PFSK-1 (cell line): ENCODE data around the gene DGCR2.

Experiments
- FOXP2 ChIP-seq: optimal IDR thresholded peaks from 2 replicates; pipeline ENCODE3; 2011; ENCODE audit warnings: borderline replicate concordance, control low read depth, inconsistent platforms; ENCODE audit not compliant: insufficient read depth; ENCODE audit errors: extremely low read length, extremely low read depth
- POLR2AphosphoS5 ChIP-seq: IDR thresholded peaks from 2 replicates; pipeline ENCODE4 v1.6.1; 2012; ENCODE audit warnings: low read depth, mild to moderate bottlenecking, control low read depth, low read length, moderate library complexity
- REST ChIP-seq, 2 experiments: IDR thresholded peaks; 2 replicates each; pipeline versions ENCODE4 v1.6.1 to v1.8.0; 2011 to 2012; ENCODE audit warnings: low read depth in 2 of 2, low read length in 2 of 2, control low read depth in 1 of 2, inconsistent platforms in 1 of 2, mild to moderate bottlenecking in 1 of 2, moderate library complexity in 1 of 2; ENCODE audit not compliant: insufficient read depth in 1 of 2
- SIN3A ChIP-seq: IDR thresholded peaks from 2 replicates; pipeline ENCODE4 v1.6.1; 2012; ENCODE audit warnings: mild to moderate bottlenecking, low read length, moderate library complexity, borderline replicate concordance; ENCODE audit not compliant: insufficient read depth
- TAF1 ChIP-seq: IDR thresholded peaks from 2 replicates; pipeline ENCODE4 v1.6.1; 2012; ENCODE audit warnings: low read length, control low read depth, borderline replicate concordance; ENCODE audit not compliant: insufficient read depth

The DGCR2 gene

GRCh38 chr22:19019679-19020032 is 102.6 kb downstream of the DGCR2 start:
- TF ChIP-seq REST (IDR thresholded peaks at IDR 0.05; ENCODE audit: insufficient read depth in 1 of 2, low read depth in 2 of 2, low read length in 2 of 2): no peak
- TF ChIP-seq FOXP2: no peak
- no peak for TF ChIP-seq POLR2AphosphoS5
- TF ChIP-seq SIN3A: no peak

- TF ChIP-seq TAF1 (no peak), REST (IDR thresholded peaks at IDR 0.05; ENCODE audit: insufficient read depth in 1 of 2, low read depth in 2 of 2, low read length in 2 of 2) (no peak), SIN3A (no peak), FOXP2 (no peak), POLR2AphosphoS5 (no peak)
Observed at GRCh38 chr22:19019029-19019678, 103.1 kb downstream of the DGCR2 start.

GRCh38 chr22:19018256-19018655 is 104.0 kb downstream of the DGCR2 start:
- TF ChIP-seq FOXP2 (no peak), SIN3A (no peak), REST (IDR thresholded peaks at IDR 0.05; ENCODE audit: insufficient read depth in 1 of 2, low read depth in 2 of 2, low read length in 2 of 2) (no peak), POLR2AphosphoS5 (no peak), TAF1 (no peak)

GRCh38 chr22:19016081-19016766 is 106.0 kb downstream of the DGCR2 start:
- TF ChIP-seq SIN3A (no peak), TAF1 (no peak), FOXP2 (no peak), POLR2AphosphoS5 (no peak), REST (IDR thresholded peaks at IDR 0.05; ENCODE audit: insufficient read depth in 1 of 2, low read depth in 2 of 2, low read length in 2 of 2) (no peak)

- no peak for TF ChIP-seq REST (IDR thresholded peaks at IDR 0.05; ENCODE audit: insufficient read depth in 1 of 2, low read depth in 2 of 2, low read length in 2 of 2)
- no peak for TF ChIP-seq TAF1
- TF ChIP-seq FOXP2: no peak
- no peak for TF ChIP-seq POLR2AphosphoS5
- no peak for TF ChIP-seq SIN3A
Observed at GRCh38 chr22:19014886-19015285, 107.3 kb downstream of the DGCR2 start.
